ENCODE measurements around the gene CC2D2A.
A peak's percentile ranks its signal among the peaks of the same experiment; 100 is the strongest.
"Not testable (repeated sequence)": the region's sequence is repeated elsewhere in the genome, so short reads cannot be mapped to it uniquely, and the experiment has no call there.

Gene CC2D2A

DNA sequence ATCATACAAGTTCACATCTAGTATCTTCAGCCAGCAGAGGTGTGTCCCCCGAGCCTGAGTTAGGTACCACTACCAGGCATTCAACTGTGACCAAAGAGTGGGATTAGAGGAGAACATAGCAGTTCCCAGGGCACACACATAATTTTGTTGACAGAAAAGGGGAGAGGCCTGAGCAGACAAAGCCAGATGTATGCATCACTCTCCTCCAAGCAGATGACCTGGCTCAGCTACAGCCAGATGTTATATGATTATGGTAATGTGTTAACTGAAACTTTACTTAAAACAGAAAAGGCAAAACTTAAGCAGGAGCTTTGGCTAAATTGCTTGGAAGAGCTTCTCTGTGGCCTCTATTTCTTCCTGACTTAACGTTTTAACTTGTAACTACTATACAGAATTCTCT lies 88.9 kb downstream of the CC2D2A start:
- DNase-seq (ENCODE audit: low spot score): no peak

DNA sequence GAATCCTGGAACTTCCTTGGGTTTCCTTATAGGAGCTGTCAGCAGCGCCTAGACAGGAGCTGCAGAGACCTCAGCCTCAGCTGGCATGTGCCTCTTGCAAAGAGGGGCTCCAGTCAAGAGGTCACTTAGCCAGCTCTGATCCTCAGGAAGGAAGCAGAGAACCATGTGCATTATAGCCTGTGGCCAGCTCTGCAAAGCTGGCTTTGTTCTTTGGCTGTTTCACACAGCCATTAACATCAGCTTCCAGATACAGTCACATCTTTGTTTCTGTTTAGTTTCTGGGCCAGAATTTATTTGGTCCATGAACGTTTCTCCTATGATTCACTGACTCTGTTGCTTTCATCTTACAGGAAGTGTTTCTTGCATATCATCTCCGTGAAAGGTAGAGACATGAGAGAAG lies 92.4 kb downstream of the CC2D2A start:
- no peak for DNase-seq (ENCODE audit: low spot score)

DNA sequence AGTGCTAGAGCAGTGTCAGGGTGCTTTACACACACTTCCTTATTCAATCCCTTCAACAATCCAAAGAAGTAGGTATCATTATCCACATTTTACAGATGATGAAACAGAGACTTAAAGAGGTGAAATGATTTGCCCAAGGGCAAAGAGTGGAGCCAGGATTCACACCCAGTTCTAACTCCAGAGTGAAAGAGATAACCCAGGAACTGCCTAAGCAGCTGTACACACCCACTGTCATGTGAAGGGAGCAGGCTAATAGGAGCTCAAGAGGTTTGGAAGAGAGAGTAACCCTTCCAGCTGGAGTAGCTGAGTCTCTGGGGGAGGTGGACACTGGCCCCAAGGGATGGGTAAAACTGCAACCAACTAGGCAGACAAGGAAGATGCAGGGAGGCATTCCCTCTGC lies 92.9 kb downstream of the CC2D2A start:
- DNase-seq (ENCODE audit: low spot score): no peak

DNA sequence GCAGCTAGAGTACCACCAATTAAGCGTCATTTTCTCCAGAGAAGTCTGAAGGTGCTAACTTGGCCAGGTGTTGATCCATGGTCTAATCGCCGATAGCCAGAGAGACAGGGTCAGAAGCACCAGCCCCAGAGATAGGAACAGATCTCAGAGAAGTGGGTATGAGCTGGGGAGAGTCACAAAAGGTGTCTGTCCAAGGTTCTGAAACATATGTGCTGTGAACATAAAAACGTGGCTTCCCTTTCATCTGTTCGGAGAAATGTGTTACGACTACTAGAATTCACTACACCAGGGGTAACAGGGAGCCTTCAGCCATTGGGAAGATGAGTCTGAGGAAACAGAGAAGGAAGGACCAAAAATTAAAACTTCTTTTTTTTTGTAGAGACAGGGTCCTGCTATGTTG lies 94.2 kb downstream of the CC2D2A start:
- DNase-seq (ENCODE audit: low spot score): no peak

DNA sequence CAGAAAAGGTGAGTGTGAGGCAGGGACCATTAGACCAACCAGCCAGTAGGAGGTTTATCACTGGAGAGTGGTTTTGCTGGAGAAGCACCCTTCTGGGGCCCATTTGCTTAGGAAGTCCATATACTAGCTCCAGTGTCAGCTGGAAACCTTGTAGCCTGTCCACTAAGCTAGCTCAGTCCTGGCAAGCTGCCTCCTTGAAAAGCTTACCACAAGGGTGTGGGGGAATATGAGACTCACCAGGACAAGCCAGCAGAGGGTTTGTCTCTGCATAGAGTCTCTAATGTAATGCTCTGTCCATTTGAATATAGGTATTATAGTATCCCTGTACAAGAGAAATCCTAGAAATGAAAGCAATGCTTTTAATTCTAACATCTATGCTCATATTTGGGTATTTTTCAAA lies 99.1 kb downstream of the CC2D2A start:
- DNase-seq (ENCODE audit: low spot score): no peak

DNA sequence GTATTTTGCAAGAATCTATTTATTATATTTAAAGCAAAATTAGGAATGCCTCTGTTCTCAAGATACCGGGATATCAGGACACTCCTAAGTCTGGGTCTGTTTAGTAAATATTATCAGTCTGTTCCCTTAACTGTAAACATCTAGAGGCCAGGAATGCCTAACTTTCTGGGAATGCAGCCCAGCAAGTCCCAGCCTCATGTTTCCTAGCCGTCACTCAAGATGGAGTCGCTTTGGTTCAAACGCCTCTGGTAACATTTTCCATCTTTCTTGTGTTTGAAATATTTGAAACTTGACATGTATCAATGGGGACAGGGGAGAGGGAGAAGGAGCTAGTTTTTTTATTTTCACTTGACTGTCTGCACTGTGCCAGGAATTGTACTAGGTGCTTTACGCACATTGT lies 100.1 kb downstream of the CC2D2A start:
- DNase-seq (ENCODE audit: low spot score): no peak

DNA sequence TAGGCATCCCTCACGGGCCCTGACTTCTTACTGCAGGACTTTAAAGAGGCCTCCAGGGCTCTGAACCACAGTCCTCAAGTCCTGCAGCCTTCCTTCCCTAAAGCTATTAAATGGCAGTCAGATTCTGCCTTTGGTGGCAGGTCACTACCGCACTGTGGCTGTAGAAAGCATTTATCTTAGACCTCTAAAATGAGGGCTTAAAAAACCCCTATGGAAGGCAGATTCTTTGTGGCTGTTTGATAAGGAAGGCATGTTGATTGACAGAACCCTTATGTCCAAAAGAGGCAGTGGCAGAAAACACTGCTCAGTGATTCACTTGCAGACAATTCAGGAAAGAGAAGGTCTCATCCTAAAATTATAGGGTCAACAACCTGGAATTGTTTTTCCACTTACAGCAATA lies 106.3 kb downstream of the CC2D2A start:
- no peak for DNase-seq (ENCODE audit: low spot score)

- DNase-seq (ENCODE audit: low spot score): no peak
Measured at GRCh38 chr4:15577508-15577907, 107.8 kb downstream of the CC2D2A start.

DNA sequence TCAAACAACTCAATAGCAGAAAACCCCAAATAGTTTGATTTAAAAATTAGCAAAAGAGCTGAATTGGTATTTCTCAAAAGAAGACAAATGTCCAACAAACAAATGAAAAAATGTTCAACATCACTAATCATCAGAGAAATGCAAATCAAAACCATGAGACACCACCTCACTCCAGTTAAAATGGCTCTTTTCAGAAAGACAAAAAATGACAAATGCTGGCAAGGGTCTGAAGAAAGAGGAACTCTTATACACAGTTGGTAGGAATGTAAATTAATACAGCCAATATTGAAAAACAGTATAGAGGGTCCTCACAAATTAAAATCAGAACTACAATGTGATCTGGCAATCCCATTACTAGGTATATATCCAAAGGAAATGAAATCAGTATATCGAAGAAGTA lies 115.1 kb downstream of the CC2D2A start:
- no peak for DNase-seq (ENCODE audit: low spot score)

GRCh38 chr4:15585331-15585730 lies 115.6 kb downstream of the CC2D2A start:
- DNase-seq (ENCODE audit: low spot score): no peak

DNA sequence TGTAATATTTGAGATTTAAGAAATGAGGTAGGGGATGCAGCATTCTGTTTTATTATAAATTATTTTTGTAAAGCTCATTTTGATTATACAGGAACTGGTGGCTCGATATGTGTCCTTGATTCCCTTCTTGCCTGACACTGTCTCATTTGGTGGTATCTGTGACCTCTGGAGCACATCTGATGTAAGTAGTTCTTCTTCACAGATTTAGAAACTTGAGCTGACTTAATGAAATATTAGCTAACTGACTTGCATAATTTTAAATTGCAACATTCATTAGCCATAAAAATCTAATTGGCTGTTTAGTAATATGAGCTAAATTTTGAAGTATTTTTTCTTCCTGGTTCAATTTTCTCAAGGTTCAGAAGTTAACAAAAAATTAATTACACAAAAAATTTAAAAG lies 116.4 kb downstream of the CC2D2A start:
- DNase-seq (ENCODE audit: low spot score): no peak

DNA sequence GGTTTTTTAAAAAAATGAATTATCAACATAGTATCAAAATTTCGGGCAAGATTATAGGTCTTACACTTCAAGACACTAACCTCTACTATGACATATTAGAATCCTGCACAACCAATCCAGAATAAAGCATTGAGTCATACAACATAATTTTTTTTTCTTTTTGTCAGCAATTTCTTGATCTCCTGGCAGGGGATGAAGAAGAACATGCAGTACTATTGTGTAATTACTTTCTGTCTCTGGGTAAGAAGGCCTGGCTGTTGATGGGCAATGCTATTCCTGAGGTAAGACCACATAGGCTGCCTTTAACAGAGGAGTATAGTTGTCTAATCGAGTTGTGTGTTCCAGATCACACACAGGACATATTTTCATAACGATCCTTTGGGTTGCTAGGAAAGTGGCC lies 118.0 kb downstream of the CC2D2A start:
- DNase-seq (ENCODE audit: low spot score): no peak

DNA sequence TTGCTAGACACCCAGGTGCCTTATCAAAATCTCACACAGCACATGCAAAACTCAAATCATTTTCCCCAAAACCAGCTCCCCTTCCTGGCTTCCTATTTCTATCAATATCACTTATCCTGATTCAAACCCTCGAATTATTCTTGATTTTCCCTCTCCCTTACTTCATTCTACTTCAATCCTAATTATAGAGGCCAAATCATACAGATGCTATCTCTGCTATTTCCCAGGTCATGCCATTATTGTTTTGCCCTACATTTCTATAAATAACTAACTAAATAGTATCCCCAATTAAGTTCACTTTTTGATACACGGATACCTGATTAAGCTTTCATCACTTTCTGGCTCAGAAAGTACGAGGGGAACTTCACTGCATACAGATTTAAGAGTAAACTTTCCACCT lies 123.1 kb downstream of the CC2D2A start:
- DNase-seq (ENCODE audit: low spot score): no peak

GRCh38 chr4:15598644-15599043 lies 129.0 kb downstream of the CC2D2A start:
- no peak for DNase-seq (ENCODE audit: low spot score)

DNA sequence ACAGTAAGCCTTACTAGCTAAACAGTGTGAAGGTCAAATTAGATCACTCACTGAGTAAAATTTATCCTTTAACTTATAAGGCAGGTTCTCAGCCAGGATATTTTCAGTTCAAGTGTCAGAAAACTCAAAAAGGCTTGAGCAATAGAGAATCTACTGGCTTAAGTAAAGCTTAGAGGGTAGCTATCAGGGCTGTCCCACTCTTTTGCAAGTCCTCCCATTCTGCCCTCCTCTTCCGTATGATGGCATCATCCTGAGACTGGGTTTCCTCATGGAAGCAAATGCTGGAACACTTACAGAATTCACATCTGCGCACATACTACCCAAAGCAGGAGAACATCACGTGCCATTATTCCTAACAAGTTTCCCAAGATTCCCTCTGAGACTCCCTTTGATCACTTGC lies 130.5 kb downstream of the CC2D2A start:
- no peak for DNase-seq (ENCODE audit: low spot score)

GRCh38 chr4:15601862-15602261 lies 132.2 kb downstream of the CC2D2A start:
- DNase-seq (ENCODE audit: low spot score): peak; percentile 27

DNA sequence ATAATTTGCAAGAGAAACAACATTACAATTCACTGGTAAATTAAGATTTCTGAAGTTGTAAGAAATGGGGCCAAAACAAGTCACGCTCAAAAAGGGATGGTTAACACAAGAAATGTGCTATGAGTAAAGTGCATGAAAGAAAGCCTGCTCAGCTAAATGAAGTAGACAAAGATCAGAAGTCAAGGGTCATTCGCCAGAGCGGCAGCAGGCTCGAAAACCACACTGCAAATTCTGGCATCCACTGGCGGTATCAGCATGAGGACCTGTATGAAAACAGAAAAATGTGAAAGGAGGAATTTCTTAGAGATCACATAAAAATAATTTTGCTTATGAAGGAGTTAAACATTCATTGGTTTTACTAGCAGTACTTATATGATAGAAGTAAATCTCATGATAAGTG lies 135.9 kb downstream of the CC2D2A start:
- no peak for DNase-seq (ENCODE audit: low spot score)

DNA sequence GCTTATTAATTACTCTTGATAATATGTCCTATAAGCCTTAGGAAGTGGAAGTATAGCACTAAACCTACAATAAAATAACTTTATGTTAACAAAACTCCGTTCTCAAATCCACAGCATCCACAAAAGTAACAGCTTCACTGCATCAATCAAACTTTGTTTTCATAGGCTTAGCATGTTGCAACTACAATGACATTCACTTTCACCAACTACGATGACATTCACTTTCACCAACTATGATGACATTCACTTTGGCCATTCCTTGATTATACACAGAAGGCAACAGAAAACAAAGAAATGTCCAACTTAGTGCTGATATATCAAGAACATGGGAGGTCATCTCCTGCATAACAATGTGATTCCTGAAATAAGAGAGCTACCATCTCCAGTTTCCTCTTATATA lies 141.2 kb downstream of the CC2D2A start:
- no peak for DNase-seq (ENCODE audit: low spot score)

DNA sequence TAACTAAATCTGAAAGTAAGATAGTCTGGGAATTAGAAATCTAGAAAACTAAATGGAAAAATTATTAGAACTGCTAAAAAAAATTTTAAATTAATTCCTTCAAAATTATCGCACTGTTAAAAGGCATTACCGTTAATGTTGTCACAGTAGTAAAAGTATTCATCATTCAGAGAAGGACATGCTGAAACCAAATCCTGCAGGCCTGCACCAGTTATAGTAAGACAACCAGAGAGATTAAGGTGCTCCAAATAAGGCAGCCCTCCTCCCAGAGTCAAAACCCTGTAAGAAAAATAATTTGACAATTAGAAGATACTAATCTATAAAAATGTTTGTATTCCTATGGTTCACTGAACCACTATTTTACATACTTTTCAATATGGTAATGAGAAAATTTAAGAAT lies 142.5 kb downstream of the CC2D2A start:
- no peak for DNase-seq (ENCODE audit: low spot score)

- not testable (repeated sequence) for DNase-seq (ENCODE audit: low spot score)
Measured at GRCh38 chr4:15614891-15615290, 145.2 kb downstream of the CC2D2A start.

- not testable (repeated sequence) for DNase-seq (ENCODE audit: low spot score)
Measured at GRCh38 chr4:15617407-15617806, 147.7 kb downstream of the CC2D2A start.

- no peak for DNase-seq (ENCODE audit: low spot score)
Measured at GRCh38 chr4:15636818-15637217, 167.1 kb downstream of the CC2D2A start.

GRCh38 chr4:15638418-15638817 lies 168.7 kb downstream of the CC2D2A start:
- no peak for DNase-seq (ENCODE audit: low spot score)

GRCh38 chr4:15648600-15648999 lies 178.9 kb downstream of the CC2D2A start:
- DNase-seq (ENCODE audit: low spot score): no peak

- peak; percentile 49 for DNase-seq (ENCODE audit: low spot score)
Measured at GRCh38 chr4:15649914-15650545, 180.3 kb downstream of the CC2D2A start.

Measured in LoVo (cell line).